ENCODE data around the gene PROKR1.

PROKR1 gene

DNA sequence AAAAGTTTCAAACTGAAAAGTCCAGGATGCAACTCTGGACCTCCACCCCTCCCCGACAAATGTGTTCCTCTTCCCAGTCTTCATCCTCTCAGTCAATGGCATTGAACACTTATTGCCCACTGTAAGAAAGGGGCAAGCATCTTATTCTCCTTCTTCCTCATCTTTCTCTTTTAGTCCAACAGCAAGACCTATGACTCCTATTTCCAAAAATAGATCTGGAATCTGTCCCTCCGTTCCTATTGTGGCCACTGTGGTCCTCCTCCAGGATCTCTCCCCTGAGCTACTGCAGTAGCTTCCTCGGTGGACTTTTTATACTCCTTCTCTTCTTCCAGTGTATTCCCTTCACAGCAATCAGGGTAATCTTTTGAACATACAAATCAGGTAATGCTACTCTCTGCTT is 63.3 kb downstream of the PROKR1 start:
- DNase-seq = no peak

Measured in hematopoietic multipotent progenitor cell treated with erythropoietin and hydrocortisone succinate and interleukin-3 and kit ligand, for 8 days (in vitro differentiated cells).